Ascending aorta (tissue), 2 donors: ENCODE results near the gene SNED1. TPM values are rescaled to one million over a fixed set of nuclear protein-coding genes. Genes with fewer than 3 reads are reported as not detected.

Experiments
- DNase-seq, 2 donors: peaks; one replicate each; pipeline ENCODE4 v3.0.0-alpha.2; 2019; ENCODE audit warnings: low spot score in 2 of 2
- H3K27ac ChIP-seq, 2 donors: fragments of 200-600 bp; sonication (generic); one replicate each; pipeline ENCODE4 v1.5.1; 2016 to 2017; ENCODE audit warnings: mild to moderate bottlenecking in 1 of 2
- H3K27me3 ChIP-seq: fragments of 200-600 bp; sonication (generic); one replicate; pipeline ENCODE4 v1.5.1; 2017
- H3K36me3 ChIP-seq, 2 donors: fragments of 200-600 bp; sonication (generic); one replicate each; pipeline ENCODE4 v1.5.1; 2016
- H3K4me1 ChIP-seq, 2 donors: fragments of 200-600 bp; sonication (generic); one replicate each; pipeline ENCODE4 v1.5.1; 2016 to 2017; ENCODE audit warnings: mild to moderate bottlenecking in 1 of 2
- H3K4me3 ChIP-seq, 2 donors: fragments of 200-600 bp; sonication (generic); one replicate each; pipeline ENCODE4 v1.5.1; 2016 to 2017; ENCODE audit warnings: mild to moderate bottlenecking in 1 of 2
- H3K9me3 ChIP-seq, 2 donors: fragments of 200-600 bp; sonication (generic); one replicate each; pipeline ENCODE4 v1.5.1; 2016
- CTCF ChIP-seq, 3 experiments: fragments of 200-600 bp in 2 of 3; fragments of 450-650 bp in 1 of 3; sonication (generic) in 2 of 3; IDR thresholded peaks; one replicate each; pipeline ENCODE4 v1.5.1; 2016 to 2019; ENCODE audit warnings: antibody characterized with exemption in 3 of 3, mild to moderate bottlenecking in 1 of 3, moderate library complexity in 1 of 3
- intact Hi-C: fragments of 100-400 bp; cut with DNase I; formaldehyde crosslinking; loops from one replicate; pipeline ENCODE4 v1.15.1; 2023
- total RNA-seq: library from RNA; depleted of rRNA; stranded (reverse); fragments of >200 nt; gene quantifications from one replicate; pipeline ENCODE4 v1.1.0, GENCODE V29; 2016

SNED1 gene
- total RNA-seq, 1 donor from 2014 or later, result 84.3 TPM

- peaks cover 0 to 7% of the 10 kb centered on the region in 2 donors for H3K4me1 ChIP-seq
- no peak for TF ChIP-seq CTCF (IDR thresholded peaks at IDR 0.05)
- no peaks in the 10 kb centered on the region for H3K27me3 ChIP-seq
- intact Hi-C loops, result no loop called here
- no peaks in the 10 kb centered on the region for H3K36me3 ChIP-seq
- peak in 1 of 2 donors; percentile 49 for DNase-seq
- H3K4me3 ChIP-seq, result no peak overlapping the region
- H3K9me3 ChIP-seq, result no peaks in the 10 kb centered on the region
- no peak overlapping the region for H3K27ac ChIP-seq
Measured at GRCh38 chr2:240956171-240956934, 42.1 kb upstream of the SNED1 start.

- intact Hi-C loops, result no loop called here
- Histone ChIP-seq H3K27ac (no peak overlapping the region), H3K4me3 (no peak overlapping the region), H3K4me1 (peaks cover 0 to 7% of the 10 kb centered on the region in 2 donors), H3K9me3 (no peaks in the 10 kb centered on the region), H3K27me3 (no peaks in the 10 kb centered on the region), H3K36me3 (no peaks in the 10 kb centered on the region)
- TF ChIP-seq CTCF (IDR thresholded peaks at IDR 0.05), result no peak
- DNase-seq, result peak in 1 of 2 donors; percentile 56
Measured at GRCh38 chr2:240956935-240957655, 41.3 kb upstream of the SNED1 start.

GRCh38 chr2:240957656-240958365 lies 40.6 kb upstream of the SNED1 start:
- intact Hi-C loops, result no loop called here
- Histone ChIP-seq H3K27me3 (no peaks in the 10 kb centered on the region), H3K4me1 (peaks cover 0 to 9% of the 10 kb centered on the region in 2 donors), H3K9me3 (no peaks in the 10 kb centered on the region), H3K36me3 (no peaks in the 10 kb centered on the region), H3K27ac (peak overlapping the region in 1 of 2 donors; percentile 42), H3K4me3 (no peak overlapping the region)
- peak in 1 of 2 donors; percentile 64 for DNase-seq
- TF ChIP-seq CTCF (IDR thresholded peaks at IDR 0.05), result no peak

GRCh38 chr2:240958366-240959213 lies 39.8 kb upstream of the SNED1 start:
- H3K36me3 ChIP-seq, result no peaks in the 10 kb centered on the region
- no peaks in the 10 kb centered on the region for H3K27me3 ChIP-seq
- no peaks in the 10 kb centered on the region for H3K9me3 ChIP-seq
- intact Hi-C loops, result no loop called here
- no peak overlapping the region for H3K4me3 ChIP-seq
- TF ChIP-seq CTCF (IDR thresholded peaks at IDR 0.05), result no peak
- peak in 1 of 2 donors; percentile 54 for DNase-seq
- H3K27ac ChIP-seq, result peak overlapping the region in 1 of 2 donors; percentile 42
- peaks cover 0 to 9% of the 10 kb centered on the region in 2 donors for H3K4me1 ChIP-seq
